Measurements from ENCODE around the gene CDON.

GRCh38 chr11:126054408-126054807, 8.3 kb downstream of the CDON start:
- TF ChIP-seq YY1 (IDR thresholded peaks at IDR 0.05; ENCODE audit: low read depth), result no peak
- TF ChIP-seq, protein P1, sequence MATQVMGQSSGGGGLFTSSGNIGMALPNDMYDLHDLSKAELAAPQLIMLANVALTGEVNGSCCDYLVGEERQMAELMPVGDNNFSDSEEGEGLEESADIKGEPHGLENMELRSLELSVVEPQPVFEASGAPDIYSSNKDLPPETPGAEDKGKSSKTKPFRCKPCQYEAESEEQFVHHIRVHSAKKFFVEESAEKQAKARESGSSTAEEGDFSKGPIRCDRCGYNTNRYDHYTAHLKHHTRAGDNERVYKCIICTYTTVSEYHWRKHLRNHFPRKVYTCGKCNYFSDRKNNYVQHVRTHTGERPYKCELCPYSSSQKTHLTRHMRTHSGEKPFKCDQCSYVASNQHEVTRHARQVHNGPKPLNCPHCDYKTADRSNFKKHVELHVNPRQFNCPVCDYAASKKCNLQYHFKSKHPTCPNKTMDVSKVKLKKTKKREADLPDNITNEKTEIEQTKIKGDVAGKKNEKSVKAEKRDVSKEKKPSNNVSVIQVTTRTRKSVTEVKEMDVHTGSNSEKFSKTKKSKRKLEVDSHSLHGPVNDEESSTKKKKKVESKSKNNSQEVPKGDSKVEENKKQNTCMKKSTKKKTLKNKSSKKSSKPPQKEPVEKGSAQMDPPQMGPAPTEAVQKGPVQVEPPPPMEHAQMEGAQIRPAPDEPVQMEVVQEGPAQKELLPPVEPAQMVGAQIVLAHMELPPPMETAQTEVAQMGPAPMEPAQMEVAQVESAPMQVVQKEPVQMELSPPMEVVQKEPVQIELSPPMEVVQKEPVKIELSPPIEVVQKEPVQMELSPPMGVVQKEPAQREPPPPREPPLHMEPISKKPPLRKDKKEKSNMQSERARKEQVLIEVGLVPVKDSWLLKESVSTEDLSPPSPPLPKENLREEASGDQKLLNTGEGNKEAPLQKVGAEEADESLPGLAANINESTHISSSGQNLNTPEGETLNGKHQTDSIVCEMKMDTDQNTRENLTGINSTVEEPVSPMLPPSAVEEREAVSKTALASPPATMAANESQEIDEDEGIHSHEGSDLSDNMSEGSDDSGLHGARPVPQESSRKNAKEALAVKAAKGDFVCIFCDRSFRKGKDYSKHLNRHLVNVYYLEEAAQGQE (IDR thresholded peaks at IDR 0.05; ENCODE audit: low read depth, low read length), result no peak
- TF ChIP-seq, protein P2, sequence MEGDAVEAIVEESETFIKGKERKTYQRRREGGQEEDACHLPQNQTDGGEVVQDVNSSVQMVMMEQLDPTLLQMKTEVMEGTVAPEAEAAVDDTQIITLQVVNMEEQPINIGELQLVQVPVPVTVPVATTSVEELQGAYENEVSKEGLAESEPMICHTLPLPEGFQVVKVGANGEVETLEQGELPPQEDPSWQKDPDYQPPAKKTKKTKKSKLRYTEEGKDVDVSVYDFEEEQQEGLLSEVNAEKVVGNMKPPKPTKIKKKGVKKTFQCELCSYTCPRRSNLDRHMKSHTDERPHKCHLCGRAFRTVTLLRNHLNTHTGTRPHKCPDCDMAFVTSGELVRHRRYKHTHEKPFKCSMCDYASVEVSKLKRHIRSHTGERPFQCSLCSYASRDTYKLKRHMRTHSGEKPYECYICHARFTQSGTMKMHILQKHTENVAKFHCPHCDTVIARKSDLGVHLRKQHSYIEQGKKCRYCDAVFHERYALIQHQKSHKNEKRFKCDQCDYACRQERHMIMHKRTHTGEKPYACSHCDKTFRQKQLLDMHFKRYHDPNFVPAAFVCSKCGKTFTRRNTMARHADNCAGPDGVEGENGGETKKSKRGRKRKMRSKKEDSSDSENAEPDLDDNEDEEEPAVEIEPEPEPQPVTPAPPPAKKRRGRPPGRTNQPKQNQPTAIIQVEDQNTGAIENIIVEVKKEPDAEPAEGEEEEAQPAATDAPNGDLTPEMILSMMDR (IDR thresholded peaks at IDR 0.05), result no peak
- TF ChIP-seq PBX3 (IDR thresholded peaks at IDR 0.05), result no peak
- no peak for TF ChIP-seq RCOR1 (IDR thresholded peaks at IDR 0.05; ENCODE audit: low read length)
- TF ChIP-seq EP300 (IDR thresholded peaks at IDR 0.05; ENCODE audit: borderline replicate concordance in 1 of 2, low read depth in 1 of 2, low read length in 1 of 2), result no peak
